T follicular helper cell (primary cell): ENCODE measurements around the gene NTN5.

Experiments used
- DNase-seq: peaks from one replicate; pipeline ENCODE4 v3.0.0-alpha.2; 2020; ENCODE audit warnings: low read depth

Gene NTN5

GRCh38 chr19:48629599-48630295 lies 43.1 kb downstream of the NTN5 start:
- DNase-seq, result no peak

GRCh38 chr19:48629297-48629598 lies 43.6 kb downstream of the NTN5 start:
- no peak for DNase-seq

- no peak for DNase-seq
Measured at GRCh38 chr19:48628486-48629296, 44.1 kb downstream of the NTN5 start.

- no peak for DNase-seq
Measured at GRCh38 chr19:48627865-48628314, 44.9 kb downstream of the NTN5 start.

GRCh38 chr19:48627201-48627864 lies 45.5 kb downstream of the NTN5 start:
- no peak for DNase-seq

- no peak for DNase-seq
Measured at GRCh38 chr19:48625891-48626327, 46.9 kb downstream of the NTN5 start.

GRCh38 chr19:48624791-48625723 lies 47.8 kb downstream of the NTN5 start:
- no peak for DNase-seq

GRCh38 chr19:48624067-48624594 lies 48.7 kb downstream of the NTN5 start:
- peak; percentile 87 for DNase-seq

- no peak for DNase-seq
Measured at GRCh38 chr19:48623556-48624066, 49.2 kb downstream of the NTN5 start.

- no peak for DNase-seq
Measured at GRCh38 chr19:48619692-48620585, 52.9 kb downstream of the NTN5 start.

- DNase-seq, result peak; percentile 88
Measured at GRCh38 chr19:48618916-48619691, 53.7 kb downstream of the NTN5 start, which contains the start of the genes RPL18 and SPHK2. TSS of gene RPL18 (minus strand) at chr19:48619178. CDS start at chr19:48619143, 35 bp downstream. TSS of gene SPHK2 (plus strand) at chr19:48619506. CDS start at chr19:48620515, 1,009 bp downstream.

GRCh38 chr19:48618278-48618915 lies 54.4 kb downstream of the NTN5 start:
- DNase-seq, result no peak

GRCh38 chr19:48617146-48617937 lies 55.5 kb downstream of the NTN5 start:
- DNase-seq, result no peak

- DNase-seq, result no peak
Measured at GRCh38 chr19:48616491-48617056, 56.2 kb downstream of the NTN5 start.

- DNase-seq, result no peak
Measured at GRCh38 chr19:48616041-48616436, 56.8 kb downstream of the NTN5 start.

GRCh38 chr19:48615231-48616040 lies 57.4 kb downstream of the NTN5 start:
- DNase-seq, result no peak
